PFSK-1 (cell line): ENCODE measurements around the gene RPUSD1.

Source experiments
- FOXP2 ChIP-seq: optimal IDR thresholded peaks from 2 replicates; pipeline ENCODE3; 2011; ENCODE audit warnings: borderline replicate concordance, control low read depth, inconsistent platforms; ENCODE audit not compliant: insufficient read depth; ENCODE audit errors: extremely low read length, extremely low read depth
- POLR2AphosphoS5 ChIP-seq: IDR thresholded peaks from 2 replicates; pipeline ENCODE4 v1.6.1; 2012; ENCODE audit warnings: low read depth, mild to moderate bottlenecking, control low read depth, low read length, moderate library complexity
- SIN3A ChIP-seq: IDR thresholded peaks from 2 replicates; pipeline ENCODE4 v1.6.1; 2012; ENCODE audit warnings: mild to moderate bottlenecking, low read length, moderate library complexity, borderline replicate concordance; ENCODE audit not compliant: insufficient read depth
- TAF1 ChIP-seq: IDR thresholded peaks from 2 replicates; pipeline ENCODE4 v1.6.1; 2012; ENCODE audit warnings: low read length, control low read depth, borderline replicate concordance; ENCODE audit not compliant: insufficient read depth
- TF ChIP-seq, protein P1 (sequence below), 2 experiments: IDR thresholded peaks; 2 replicates each; pipeline versions ENCODE4 v1.6.1 to v1.8.0; 2011 to 2012; ENCODE audit warnings: low read depth in 2 of 2, low read length in 2 of 2, control low read depth in 1 of 2, inconsistent platforms in 1 of 2, mild to moderate bottlenecking in 1 of 2, moderate library complexity in 1 of 2; ENCODE audit not compliant: insufficient read depth in 1 of 2

Gene RPUSD1

DNA sequence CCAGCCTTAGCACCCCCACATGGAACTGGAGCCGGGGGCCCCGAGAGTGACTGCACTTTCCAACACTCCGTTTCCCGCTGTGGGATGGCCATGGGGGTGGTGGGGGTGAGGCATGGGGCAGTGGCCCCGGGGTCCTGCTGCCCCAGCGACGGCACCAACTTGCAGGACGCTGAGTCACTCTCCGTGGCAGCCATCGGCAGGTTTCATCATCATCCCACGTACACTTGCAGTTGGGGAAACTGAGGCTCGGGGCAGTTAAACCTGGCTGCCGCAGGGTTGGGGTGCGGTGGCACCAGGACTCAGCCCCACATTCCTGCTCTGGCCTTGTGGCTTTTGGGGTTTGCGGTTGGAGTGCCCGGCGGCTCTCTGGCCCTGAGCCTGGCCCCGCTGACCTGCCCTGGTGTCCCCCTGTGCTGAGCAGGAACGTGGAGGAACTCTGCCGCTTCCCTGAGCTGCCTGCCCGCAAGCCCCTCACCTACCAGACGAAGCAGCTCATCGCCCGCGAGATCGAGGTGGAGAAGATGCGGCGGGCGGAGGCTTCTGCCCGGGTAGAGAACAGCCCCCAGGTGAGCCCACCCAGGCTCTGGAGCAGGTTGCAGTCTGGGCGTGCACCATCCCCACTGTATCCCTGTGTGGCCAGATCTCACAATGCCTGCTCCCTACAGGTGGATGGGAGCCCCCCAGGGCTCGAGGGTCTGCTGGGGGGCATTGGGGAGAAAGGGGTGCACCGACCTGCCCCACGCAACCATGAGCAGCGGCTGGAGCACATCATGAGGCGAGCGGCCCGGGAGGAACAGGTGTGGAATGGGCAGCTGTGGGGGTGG, 8.3 kb upstream of the RPUSD1 start:
- no peak for TF ChIP-seq SIN3A
- TF ChIP-seq, protein P1, sequence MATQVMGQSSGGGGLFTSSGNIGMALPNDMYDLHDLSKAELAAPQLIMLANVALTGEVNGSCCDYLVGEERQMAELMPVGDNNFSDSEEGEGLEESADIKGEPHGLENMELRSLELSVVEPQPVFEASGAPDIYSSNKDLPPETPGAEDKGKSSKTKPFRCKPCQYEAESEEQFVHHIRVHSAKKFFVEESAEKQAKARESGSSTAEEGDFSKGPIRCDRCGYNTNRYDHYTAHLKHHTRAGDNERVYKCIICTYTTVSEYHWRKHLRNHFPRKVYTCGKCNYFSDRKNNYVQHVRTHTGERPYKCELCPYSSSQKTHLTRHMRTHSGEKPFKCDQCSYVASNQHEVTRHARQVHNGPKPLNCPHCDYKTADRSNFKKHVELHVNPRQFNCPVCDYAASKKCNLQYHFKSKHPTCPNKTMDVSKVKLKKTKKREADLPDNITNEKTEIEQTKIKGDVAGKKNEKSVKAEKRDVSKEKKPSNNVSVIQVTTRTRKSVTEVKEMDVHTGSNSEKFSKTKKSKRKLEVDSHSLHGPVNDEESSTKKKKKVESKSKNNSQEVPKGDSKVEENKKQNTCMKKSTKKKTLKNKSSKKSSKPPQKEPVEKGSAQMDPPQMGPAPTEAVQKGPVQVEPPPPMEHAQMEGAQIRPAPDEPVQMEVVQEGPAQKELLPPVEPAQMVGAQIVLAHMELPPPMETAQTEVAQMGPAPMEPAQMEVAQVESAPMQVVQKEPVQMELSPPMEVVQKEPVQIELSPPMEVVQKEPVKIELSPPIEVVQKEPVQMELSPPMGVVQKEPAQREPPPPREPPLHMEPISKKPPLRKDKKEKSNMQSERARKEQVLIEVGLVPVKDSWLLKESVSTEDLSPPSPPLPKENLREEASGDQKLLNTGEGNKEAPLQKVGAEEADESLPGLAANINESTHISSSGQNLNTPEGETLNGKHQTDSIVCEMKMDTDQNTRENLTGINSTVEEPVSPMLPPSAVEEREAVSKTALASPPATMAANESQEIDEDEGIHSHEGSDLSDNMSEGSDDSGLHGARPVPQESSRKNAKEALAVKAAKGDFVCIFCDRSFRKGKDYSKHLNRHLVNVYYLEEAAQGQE (IDR thresholded peaks at IDR 0.05; ENCODE audit: insufficient read depth in 1 of 2, low read depth in 2 of 2, low read length in 2 of 2) = no peak
- TF ChIP-seq FOXP2 = no peak
- TF ChIP-seq TAF1 = no peak
- no peak for TF ChIP-seq POLR2AphosphoS5

DNA sequence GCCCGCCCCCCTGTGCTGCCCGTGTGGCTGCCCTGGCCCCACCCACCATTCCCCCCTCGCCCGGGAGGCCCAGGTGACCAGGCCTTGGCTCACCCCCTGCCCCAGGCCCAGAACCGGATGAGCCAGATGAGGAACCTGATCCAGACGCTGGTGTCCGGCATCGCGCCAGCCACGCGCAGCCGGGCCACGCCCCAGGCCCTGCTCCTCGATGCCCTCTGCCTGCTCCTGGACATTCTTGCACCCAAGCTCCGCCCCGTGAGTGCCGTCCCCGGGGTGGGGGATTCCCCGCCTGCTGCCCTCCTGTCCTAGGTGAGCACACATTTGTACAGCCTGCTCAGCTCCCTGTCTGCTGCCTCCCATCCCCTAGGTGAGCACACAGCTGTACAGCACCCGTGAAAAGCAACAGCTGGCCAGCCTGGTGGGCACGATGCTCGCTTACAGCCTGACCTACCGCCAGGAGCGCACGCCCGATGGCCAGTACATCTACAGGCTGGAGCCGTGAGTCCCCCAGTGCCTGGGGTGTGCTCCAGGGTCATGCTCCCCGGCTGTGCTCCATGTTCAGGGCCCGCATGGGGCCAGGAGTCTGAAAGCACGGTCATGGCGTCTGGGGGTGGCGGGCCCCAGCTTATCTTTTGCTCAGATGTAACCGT, 7.5 kb upstream of the RPUSD1 start:
- TF ChIP-seq SIN3A = no peak
- no peak for TF ChIP-seq FOXP2
- TF ChIP-seq TAF1 = no peak
- no peak for TF ChIP-seq POLR2AphosphoS5
- TF ChIP-seq, protein P1 (IDR thresholded peaks at IDR 0.05; ENCODE audit: insufficient read depth in 1 of 2, low read depth in 2 of 2, low read length in 2 of 2) = no peak

DNA sequence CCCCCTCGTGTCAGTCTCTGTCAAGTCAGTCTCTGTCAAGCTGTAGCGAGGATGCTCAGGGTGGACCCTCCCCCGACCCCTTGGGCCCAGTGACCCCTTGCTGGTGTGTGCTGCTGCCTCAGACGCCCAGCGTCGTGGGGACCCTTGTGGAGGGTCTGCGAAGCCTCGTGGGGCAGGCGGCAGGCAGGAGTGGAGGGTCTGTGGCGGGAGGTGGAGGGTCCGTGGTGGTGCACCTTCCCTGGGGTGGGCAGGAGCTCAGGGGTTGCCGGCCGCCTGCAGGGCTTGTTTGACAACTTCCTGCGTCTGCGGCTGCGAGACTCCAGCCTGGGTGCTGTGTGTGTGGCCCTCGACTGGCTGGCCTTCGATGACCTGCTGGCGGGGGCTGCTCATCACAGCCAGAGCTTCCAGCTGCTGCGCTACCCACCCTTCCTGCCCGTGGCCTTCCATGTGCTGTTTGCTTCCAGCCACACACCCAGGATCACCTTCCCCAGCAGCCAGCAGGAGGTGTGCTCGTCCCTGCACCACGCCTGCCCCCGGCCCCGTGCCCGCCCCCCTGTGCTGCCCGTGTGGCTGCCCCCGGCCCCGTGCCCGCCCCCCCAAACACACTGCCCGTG, 6.8 kb upstream of the RPUSD1 start:
- TF ChIP-seq SIN3A (no peak), TAF1 (no peak), POLR2AphosphoS5 (no peak), FOXP2 (no peak)
- TF ChIP-seq, protein P1 (IDR thresholded peaks at IDR 0.05; ENCODE audit: insufficient read depth in 1 of 2, low read depth in 2 of 2, low read length in 2 of 2) = no peak

DNA sequence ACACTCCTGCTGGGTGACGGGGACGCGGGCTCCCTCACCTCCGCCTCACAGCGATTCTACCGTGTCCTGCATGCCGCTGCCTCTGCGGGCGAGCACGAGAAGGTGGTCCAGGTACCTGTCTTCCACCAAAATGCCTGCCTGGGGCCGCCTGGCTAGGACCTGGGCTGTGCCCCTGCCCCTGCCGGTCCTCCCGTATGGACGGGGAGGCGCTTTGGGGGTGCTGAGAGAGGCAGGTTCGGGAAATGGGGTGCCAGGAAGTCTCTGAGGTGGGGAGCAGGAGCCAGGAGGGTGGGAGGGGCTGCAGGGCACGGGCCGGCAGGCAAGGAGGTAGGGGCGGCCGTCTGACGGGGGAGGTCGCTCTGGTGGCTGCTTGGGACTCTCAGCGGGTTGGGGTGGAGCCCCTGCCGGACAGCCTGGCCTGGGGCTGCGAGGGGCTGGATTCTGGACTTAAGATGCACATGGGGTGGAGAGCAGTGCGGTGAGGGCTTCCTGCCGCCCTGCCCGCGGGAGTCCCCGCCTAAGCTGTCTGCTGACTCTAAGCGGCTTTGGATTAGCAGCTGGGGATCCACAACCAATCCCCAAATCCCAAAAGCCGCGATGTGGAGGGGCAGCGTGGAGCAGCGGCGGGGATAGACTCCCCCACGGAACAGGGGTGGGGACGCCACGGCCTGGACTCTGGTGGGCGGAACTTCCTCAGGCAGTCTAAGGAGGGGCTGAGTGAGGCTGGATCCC, 6.1 kb upstream of the RPUSD1 start:
- TF ChIP-seq, protein P1 (IDR thresholded peaks at IDR 0.05; ENCODE audit: insufficient read depth in 1 of 2, low read depth in 2 of 2, low read length in 2 of 2) = no peak
- no peak for TF ChIP-seq SIN3A
- TF ChIP-seq FOXP2 = no peak
- no peak for TF ChIP-seq TAF1
- TF ChIP-seq POLR2AphosphoS5 = no peak
